ENCODE measurements around the gene PFDN1.

DNA sequence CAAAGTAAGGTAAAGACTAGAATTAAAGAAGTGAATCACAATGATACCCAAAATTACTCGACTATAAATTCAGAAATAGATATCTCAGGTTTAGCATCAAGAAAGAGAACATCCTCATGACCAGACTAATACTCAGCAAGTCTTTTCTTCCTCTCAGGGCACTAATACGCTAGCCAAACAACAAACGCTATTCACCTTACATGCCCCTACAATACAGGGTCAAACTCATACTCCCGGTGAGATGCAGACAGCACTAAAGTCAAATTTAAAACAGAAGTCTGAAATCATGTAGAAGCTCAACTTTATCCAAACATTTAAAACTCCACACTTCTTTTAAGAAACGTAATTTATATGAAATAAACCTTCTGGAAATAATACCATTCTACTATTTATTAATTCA lies 5.6 kb downstream of the PFDN1 start:
- TF ChIP-seq, protein P1, sequence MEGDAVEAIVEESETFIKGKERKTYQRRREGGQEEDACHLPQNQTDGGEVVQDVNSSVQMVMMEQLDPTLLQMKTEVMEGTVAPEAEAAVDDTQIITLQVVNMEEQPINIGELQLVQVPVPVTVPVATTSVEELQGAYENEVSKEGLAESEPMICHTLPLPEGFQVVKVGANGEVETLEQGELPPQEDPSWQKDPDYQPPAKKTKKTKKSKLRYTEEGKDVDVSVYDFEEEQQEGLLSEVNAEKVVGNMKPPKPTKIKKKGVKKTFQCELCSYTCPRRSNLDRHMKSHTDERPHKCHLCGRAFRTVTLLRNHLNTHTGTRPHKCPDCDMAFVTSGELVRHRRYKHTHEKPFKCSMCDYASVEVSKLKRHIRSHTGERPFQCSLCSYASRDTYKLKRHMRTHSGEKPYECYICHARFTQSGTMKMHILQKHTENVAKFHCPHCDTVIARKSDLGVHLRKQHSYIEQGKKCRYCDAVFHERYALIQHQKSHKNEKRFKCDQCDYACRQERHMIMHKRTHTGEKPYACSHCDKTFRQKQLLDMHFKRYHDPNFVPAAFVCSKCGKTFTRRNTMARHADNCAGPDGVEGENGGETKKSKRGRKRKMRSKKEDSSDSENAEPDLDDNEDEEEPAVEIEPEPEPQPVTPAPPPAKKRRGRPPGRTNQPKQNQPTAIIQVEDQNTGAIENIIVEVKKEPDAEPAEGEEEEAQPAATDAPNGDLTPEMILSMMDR (optimal IDR thresholded peaks at IDR 0.05 in 1 of 3, IDR thresholded peaks at IDR 0.05 in 1 of 3, conservative IDR thresholded peaks at IDR 0.05 in 1 of 3; ENCODE audit: extremely low read depth in 1 of 3, insufficient read depth in 2 of 3, low read length in 3 of 3): no peak
- no peak for TF ChIP-seq EZH2 (IDR thresholded peaks at IDR 0.05; ENCODE audit: low read length)

All from keratinocyte (primary cell).